DMS53 treated with DMSO at 0.1 percent for 48 hours (cell line): ENCODE data around the gene GNAO1.
"Not testable (repeated sequence)": the region's sequence is repeated elsewhere in the genome, so short reads cannot be mapped to it uniquely, and the experiment has no call there.

Experiments
- DNase-seq: peaks from one replicate; lab custom pipeline; 2025; ENCODE audit not compliant: unreplicated experiment; lab: John Stamatoyannopoulos, UW

GNAO1 gene

DNA sequence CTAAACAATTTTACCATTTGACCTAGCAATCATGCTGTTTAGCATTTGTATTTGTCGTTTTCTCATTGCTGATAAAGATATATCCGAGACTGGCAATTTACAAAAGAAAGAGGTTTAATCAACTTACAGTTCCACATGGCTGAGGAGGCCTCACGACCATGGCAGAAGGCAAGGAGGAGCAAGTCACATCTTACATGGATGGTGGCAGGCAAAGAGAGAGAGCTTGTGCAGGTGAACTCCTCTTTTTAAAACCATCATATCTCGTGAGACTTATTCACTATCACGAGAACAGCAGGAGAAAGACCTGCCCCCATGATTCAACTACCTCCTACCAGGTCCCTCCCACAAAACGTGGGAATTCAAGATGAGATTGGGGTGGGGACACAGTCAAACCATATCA, 187.8 kb downstream of the GNAO1 start:
- DNase-seq, result not testable (repeated sequence)

DNA sequence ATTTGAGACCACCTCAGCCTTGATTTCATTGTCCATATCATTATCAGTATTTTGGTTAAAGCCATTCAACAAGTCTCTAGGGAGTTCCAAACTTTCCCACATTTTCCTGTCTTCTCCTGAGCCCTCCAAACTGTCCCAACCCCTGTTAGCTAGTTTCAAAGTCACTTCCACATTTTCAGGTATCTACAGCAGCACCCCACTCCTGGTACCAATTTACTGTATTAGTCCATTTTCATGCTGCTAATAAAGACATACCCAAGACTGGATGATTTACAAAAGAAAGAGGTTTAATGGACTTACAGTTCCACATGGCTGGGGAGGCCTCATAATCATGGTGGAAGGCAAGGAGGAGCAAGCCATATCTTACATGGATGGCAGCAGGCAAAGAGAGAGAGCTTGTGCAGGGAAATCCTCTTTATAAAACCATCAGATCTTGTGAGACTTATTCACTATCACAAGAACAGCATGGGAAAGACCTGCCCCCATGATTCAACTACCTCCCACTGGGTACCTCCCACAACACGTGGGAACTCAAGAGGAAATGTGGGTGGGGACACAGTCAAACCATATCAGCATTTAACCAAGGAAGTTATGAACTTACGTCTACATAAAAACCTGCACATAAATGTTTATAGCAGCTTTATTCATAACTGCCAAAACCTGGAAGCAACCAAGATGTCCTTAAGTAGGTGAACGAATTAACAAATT, 189.6 kb downstream of the GNAO1 start:
- DNase-seq, result not testable (repeated sequence)

DNA sequence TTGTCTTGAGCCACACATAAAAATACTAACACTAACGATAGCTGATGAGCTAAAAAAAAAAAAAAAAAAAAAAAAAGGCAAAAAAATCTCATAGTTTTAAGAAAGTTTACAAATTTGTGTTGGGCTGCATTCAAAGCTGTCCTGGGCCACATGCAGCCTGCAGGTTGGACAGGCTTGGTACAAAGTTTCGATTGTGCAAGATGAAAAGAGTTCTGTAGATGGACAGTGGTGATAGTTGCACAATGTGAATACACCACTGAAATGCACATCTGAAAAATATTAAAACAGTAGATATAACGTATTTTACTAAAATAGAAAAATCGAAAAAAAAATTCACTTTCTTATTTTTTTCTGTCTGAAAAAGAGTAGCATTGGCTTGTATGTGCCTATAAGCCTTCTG, 191.2 kb downstream of the GNAO1 start:
- DNase-seq, result no peak

DNA sequence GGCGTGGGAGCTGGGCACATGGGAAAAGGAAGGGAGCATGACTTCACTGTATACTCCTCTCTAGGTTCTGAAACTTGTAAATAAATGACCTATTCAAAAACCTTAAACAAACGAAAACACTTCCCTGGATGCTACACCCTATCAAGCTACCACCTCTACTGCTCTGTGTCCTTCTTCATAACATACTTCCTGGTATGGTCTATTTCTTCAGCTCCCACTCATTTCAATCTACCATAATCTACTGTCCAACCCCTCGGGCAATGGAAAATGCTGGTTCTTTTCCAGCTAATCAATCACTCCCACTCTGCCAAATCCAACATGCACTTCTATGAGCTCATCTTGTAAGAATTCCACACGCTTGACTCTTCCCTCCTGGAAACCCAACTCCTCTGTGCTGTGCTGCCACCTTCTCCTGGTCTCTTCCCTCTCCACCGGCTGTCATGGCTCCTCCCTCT, 191.6 kb downstream of the GNAO1 start:
- peak; percentile 2 for DNase-seq

DNA sequence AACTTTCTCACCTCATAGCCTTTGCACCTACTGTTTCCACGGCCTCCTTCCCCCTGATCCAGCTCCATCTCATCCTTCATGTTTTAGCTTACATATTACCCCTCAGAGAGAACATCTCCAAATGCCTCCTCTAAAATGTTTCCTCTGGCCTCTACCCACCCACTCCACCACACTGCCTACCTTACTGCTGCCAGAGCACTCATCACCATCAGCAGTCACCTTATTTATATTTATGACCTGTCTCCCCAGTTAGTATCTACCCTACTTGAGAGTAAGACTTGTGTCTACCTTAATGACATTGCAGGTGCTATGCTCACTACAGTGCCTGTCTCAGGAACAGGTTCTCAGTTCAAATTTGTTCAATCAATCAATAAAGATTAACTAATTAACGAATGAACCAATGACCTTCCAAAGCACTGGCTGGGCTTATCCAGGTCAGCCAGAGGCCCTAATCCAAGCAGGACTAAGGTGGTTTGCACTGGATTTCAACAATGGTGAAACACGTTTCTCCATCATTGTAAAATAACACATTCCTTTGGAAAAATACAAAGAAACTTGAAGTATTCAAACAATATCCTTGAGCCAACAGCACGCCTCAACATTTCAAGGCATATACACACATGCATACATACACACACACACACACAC, 192.9 kb downstream of the GNAO1 start:
- no peak for DNase-seq

DNA sequence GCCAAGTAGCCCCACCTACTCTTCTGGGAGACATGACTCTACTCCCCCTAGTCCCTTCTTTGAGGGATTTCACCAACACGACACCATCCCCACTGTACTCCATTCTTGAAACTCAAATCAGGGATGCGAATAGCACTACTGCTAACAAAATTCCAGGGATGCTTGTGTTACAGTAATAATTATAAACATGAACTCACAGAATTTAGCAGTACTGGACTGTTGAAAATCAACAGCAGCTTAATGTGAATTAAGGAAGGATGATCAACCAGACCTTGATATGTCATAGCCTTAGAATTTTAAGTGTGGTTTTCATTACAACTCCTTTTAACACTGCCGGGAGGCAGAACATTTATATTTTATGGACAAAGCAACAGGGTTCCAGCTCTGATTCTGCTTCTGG, 196.1 kb downstream of the GNAO1 start:
- no peak for DNase-seq

DNA sequence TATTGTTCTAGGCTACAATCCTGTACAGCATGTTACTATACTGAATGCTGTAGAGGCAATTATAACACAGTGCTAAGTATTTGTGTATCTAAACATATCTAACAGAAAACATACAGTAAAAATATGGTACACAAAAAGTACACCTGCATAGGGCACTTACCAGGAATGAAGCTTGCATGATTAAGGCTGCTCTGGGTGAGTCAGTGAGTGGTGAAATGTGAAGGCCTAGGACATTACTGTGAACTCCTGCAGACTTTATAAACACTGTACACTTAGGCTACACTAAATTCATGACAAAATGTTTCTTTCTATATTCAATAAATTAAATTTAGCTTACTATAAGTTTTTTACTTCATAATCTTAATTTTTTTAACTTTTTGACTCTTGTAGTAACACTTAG, 196.9 kb downstream of the GNAO1 start:
- DNase-seq, result no peak

DNA sequence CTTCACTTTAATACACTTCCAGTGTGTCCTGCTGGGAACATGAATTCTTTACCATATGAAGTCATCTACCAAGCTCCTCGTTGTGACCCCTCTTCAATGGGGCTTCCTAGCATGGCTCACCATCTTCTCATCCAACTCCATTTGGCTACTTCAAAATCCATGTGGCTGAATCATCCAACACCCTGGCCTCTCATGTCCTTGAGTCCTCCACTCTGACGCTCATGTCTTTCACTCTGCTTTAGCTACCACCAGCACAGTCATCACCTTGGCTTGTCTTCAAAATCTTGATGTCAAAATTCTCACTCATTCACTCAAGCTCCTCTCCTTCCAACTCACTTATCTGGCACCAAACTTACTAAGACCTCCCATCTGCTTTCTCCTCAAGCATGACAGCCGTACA, 198.3 kb downstream of the GNAO1 start:
- DNase-seq, result no peak

DNA sequence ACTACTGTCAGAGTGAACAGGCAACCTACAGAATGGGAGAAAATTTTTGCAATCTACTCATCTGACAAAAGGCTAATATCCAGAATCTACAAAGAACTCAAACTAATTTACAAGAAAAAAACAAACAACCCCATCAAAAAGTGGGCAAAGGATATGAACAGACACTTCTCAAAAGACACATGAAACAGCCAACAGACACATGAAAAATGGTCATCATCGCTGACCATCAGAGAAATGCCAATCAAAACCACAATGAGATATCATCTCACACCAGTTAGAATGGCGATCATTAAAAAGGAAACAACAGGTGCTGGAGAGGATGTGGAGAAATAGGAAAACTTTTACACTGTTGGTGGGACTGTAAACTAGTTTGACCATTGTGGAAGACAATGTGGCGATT, 205.4 kb downstream of the GNAO1 start:
- DNase-seq, result not testable (repeated sequence)

DNA sequence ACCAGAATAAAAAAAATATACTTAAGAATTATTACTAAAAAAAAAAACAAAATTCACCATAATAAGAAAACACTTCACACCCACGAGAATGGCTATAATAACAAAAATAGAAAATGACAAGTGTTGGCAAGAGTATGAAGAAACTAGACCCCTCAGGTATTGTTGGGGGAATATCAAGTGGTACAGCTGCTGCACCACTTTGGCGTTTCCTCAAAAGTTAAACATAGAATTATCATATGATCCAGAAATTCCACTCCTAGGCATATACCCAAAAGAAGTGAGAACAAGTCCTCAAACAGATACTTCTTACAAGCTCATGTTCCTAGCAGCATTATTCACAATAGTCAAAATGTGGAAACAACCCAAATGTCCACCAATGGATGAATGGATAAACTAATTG, 207.8 kb downstream of the GNAO1 start:
- no peak for DNase-seq

DNA sequence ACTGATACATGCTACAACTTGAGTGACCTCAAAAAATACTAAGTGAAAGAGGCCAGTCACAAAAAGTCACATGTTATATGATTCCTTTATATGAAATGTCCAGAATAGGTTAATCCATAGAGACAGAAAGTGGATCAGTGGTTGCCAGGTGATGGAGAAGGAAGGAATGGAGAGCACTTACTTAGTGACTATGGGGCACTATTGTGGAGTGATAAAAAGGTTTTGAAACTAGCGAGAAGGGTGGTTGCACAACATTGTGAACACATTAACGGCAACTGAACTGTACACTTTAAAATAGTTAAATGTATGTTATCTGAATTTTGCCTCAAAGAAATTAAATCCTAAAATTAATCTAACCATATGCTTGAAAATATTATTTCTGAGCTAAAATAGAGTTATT, 208.2 kb downstream of the GNAO1 start:
- DNase-seq, result no peak

DNA sequence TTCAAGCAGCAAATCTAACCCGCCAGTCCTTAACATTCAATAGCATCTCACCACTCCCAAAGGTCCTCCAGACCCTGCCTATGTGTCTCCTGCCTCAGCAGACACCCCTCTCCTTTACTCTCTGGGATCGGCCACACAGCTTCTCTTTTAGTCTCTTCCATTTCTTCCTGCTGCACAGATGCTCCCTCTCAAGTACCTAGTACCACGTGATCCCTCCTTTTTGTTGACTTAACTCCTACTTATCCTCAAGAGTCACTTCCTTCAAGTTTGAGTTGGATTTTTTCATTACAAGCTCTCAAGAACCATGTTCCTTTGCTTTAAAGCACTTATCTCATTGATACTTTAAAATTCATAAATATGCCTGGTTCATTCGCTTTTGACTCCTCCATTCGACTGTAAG, 209.2 kb downstream of the GNAO1 start:
- DNase-seq, result no peak

DNA sequence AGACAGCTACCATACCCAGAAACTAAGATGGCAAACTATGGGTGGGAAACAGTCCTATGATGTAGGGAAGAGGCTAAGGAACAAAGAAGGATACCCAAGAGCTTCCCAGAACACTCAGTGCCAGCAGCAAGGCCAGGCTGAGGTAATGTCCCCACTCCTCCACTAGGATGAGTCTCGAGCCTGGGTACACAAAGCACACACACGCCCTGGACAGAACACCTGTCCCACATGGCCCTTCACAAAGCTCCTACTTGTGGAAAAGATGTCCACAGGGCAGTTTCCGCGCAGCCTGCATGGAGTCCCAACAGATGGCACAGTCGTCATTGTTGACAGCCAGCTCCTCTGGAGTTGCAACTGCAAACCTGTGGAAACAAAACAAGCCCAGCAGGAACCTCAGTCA, 210.2 kb downstream of the GNAO1 start:
- DNase-seq, result peak; percentile 95

DNA sequence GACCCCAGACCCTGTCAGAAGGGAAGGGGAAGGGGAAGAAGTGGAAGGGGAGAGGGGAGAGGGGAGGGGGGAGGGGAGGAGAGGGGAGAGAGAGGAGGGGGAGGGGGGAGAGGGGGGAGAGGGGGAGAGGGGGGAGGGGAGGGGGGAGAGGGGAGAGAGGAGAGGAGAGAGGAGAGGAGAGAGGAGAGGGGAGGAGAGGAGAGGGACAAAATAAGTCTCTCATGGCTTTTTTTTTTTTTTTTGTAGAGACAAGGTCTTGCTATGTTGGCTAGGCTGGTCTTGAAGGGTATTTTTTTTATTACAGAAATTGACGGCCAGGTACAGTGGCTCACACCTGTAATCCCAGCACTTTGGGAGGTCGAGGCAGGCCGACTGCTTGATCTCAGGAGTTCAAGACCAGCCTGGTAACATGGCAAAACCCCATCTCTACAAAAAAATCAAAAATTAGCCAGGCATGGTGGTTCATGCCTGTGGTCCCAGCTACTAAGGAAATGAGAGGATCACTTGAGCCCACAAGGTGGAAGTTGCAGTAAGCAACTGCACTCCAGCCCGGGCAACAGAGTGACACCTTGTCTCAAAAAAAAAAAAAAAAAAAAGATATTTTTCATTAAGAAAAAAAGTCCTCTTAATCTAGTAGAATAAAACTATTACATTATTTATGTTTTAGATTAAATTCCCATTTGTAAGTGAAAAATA, 214.8 kb downstream of the GNAO1 start:
- no peak for DNase-seq
